K562 (cell line): Measurements from ENCODE around the gene ANAPC10. TPM values are rescaled to one million over a fixed set of nuclear protein-coding genes. Genes with fewer than 3 reads are reported as not detected.

Experiments
- ATAC-seq: fragments of 200-7000 bp; cut with Tn5 transposase; 3 replicates; pipeline ENCODE4 v1.9.1; 2020; ENCODE audit warnings: moderate library complexity
- BruUV-seq: library from RNA; stranded (reverse); fragments of 400-500 nt; replicated peaks from 2 replicates; lab custom pipeline; 2021; lab: Mats Ljungman, UMichigan
- CTCF ChIA-PET: fragments of 300-600 bp; formaldehyde crosslinking; extraction: SDS; loops from one replicate; lab custom pipeline; 2021; ENCODE audit warnings: low intra/inter-chr PET ratio; lab: Yijun Ruan, JAX
- POLR2A ChIA-PET: fragments of 300-600, 350-650 bp; sonication (Branson Sonifier 250); formaldehyde crosslinking; extraction: SDS; loops from one replicate; lab custom pipeline; 2021; ENCODE audit warnings: antibody characterized with exemption, inconsistent platforms; lab: Yijun Ruan, JAX
- DNase-seq, 4 experiments: peaks; one replicate each; pipeline versions ENCODE4 v3.0.0 to v3.0.0-alpha.2; 2011 to 2018; ENCODE audit warnings: low spot score in 3 of 4, mixed read lengths in 3 of 4; ENCODE audit errors: extremely low read depth in 1 of 4
- FAIRE-seq: peaks from 2 replicates; lab custom pipeline; 2011; peaks lifted over from hg19 to GRCh38; lab: Jason Lieb, UNC
- H2AFZ ChIP-seq: 2 replicates; pipeline ENCODE4 v1.6.0; 2011; ENCODE audit warnings: low read depth, low read length, control low read depth, inconsistent platforms
- H3K27ac ChIP-seq: fragments of 200-600 bp; 3 replicates; pipeline ENCODE4 v1.8.0; 2011; ENCODE audit warnings: low read depth, mild to moderate bottlenecking, control low read depth, inconsistent platforms, low read length, moderate library complexity, mixed read lengths; ENCODE audit errors: extremely low read depth
- H3K27me3 ChIP-seq, 2 experiments: fragments of 300-600 bp in 1 of 2; 2 replicates in 1 of 2; 3 replicates in 1 of 2; pipeline versions ENCODE4 v1.6.0 to v1.8.0; 2011; ENCODE audit warnings: inconsistent platforms in 2 of 2, low read length in 2 of 2, mild to moderate bottlenecking in 1 of 2, mixed read lengths in 1 of 2, moderate library complexity in 1 of 2; ENCODE audit not compliant: control insufficient read depth in 2 of 2, insufficient read depth in 2 of 2
- H3K36me3 ChIP-seq: fragments of 300-600 bp; 3 replicates; pipeline ENCODE4 v1.8.0; 2011; ENCODE audit warnings: mild to moderate bottlenecking, low read length, inconsistent platforms; ENCODE audit not compliant: control insufficient read depth, insufficient read depth
- H3K4me1 ChIP-seq, 2 experiments: fragments of 200-600 bp in 1 of 2; replicated peaks in 1 of 2; 2 replicates in 1 of 2; 3 replicates in 1 of 2; pipeline versions ENCODE4 v1.5.1 to v1.8.0; 2011; ENCODE audit warnings: inconsistent platforms in 2 of 2, low read length in 2 of 2, mild to moderate bottlenecking in 1 of 2, mixed read lengths in 1 of 2, moderate library complexity in 1 of 2; ENCODE audit not compliant: control insufficient read depth in 2 of 2, insufficient read depth in 2 of 2
- H3K4me2 ChIP-seq: 2 replicates; pipeline ENCODE4 v1.6.1; 2011; ENCODE audit warnings: low read length, control low read depth, inconsistent platforms, mixed read lengths; ENCODE audit not compliant: insufficient read depth
- H3K4me3 ChIP-seq: fragments of 200-600 bp; sonication (generic), shearing (Covaris generic); 2 replicates; pipeline ENCODE4 v1.5.1; 2016; ENCODE audit warnings: control low read depth, inconsistent platforms
- H3K79me2 ChIP-seq: fragments of 200-600 bp; 3 replicates; pipeline ENCODE4 v1.8.0; 2011; ENCODE audit warnings: low read length, inconsistent platforms; ENCODE audit not compliant: control insufficient read depth, insufficient read depth
- H3K9ac ChIP-seq, 2 experiments: 2 replicates each; pipeline versions ENCODE4 v1.6.0 to v1.6.1; 2011; ENCODE audit warnings: low read depth in 2 of 2, low read length in 2 of 2, control low read depth in 1 of 2, inconsistent platforms in 1 of 2, mild to moderate bottlenecking in 1 of 2, mixed read lengths in 1 of 2; ENCODE audit not compliant: insufficient read depth in 1 of 2
- H3K9me1 ChIP-seq: one replicate; pipeline ENCODE4 v1.6.0; 2011; ENCODE audit warnings: inconsistent platforms, mild to moderate bottlenecking, low read length, moderate library complexity; ENCODE audit not compliant: control insufficient read depth, insufficient read depth
- H3K9me3 ChIP-seq: replicated peaks from 2 replicates; pipeline ENCODE4 v1.5.1; 2011; ENCODE audit warnings: low read depth, low read length, inconsistent platforms; ENCODE audit not compliant: control insufficient read depth, insufficient read depth
- H4K20me1 ChIP-seq: replicated peaks from 2 replicates; pipeline ENCODE4 v1.6.1; 2011; ENCODE audit warnings: low read length, inconsistent platforms, mixed read lengths; ENCODE audit not compliant: control insufficient read depth, insufficient read depth
- BRD9 ChIP-seq: fragments of 450-650 bp; IDR thresholded peaks from 2 replicates; pipeline ENCODE4 v1.6.1; 2018; ENCODE audit warnings: low read depth; ENCODE audit not compliant: partially characterized antibody
- ETV1 ChIP-seq: fragments of 450-650 bp; conservative IDR thresholded peaks from 2 replicates; pipeline ENCODE4 v1.6.1; 2016; ENCODE audit warnings: missing genetic modification characterization, control low read depth, low read depth, missing compliant biosample characterization
- FOXP4 ChIP-seq: sonication (generic); formaldehyde crosslinking; IDR thresholded peaks from 2 replicates; pipeline ENCODE4 v1.8.0; 2022; ENCODE audit warnings: mild to moderate bottlenecking, missing genetic modification reagents, borderline replicate concordance
- HMGXB4 ChIP-seq: sonication (generic); formaldehyde crosslinking; IDR thresholded peaks from 2 replicates; pipeline ENCODE4 v1.8.1; 2023; ENCODE audit warnings: mild to moderate bottlenecking, missing genetic modification reagents
- KLF1 ChIP-seq: fragments of 450-650 bp; IDR thresholded peaks from 2 replicates; pipeline ENCODE4 v1.6.1; 2016; ENCODE audit warnings: missing genetic modification characterization, missing compliant biosample characterization
- OTX1 ChIP-seq: fragments of 450-650 bp; formaldehyde crosslinking; IDR thresholded peaks from 2 replicates; pipeline ENCODE4 v1.4.0; 2022; ENCODE audit warnings: mild to moderate bottlenecking
- PKNOX1 ChIP-seq: fragments of 450-650 bp; IDR thresholded peaks from 2 replicates; pipeline ENCODE4 v1.6.1; 2016
- SIX5 ChIP-seq, 2 experiments: IDR thresholded peaks; 2 replicates each; pipeline ENCODE4 v1.6.1; 2011; ENCODE audit warnings: low read length in 2 of 2, borderline replicate concordance in 1 of 2, low read depth in 1 of 2, mild to moderate bottlenecking in 1 of 2, moderate library complexity in 1 of 2; ENCODE audit not compliant: insufficient read depth in 1 of 2
- WGBS: fragments of 100-300 bp; shearing (Covaris generic); methylation state at CpG from one replicate; pipeline ENCODE4 v1.1.6; 2016; ENCODE audit warnings: low coverage, mixed read lengths; ENCODE audit not compliant: insufficient coverage; ENCODE audit errors: missing lambda C conversion rate; 5-methylcytosine and 5-hydroxymethylcytosine counted together
- in situ Hi-C: fragments of 300-500 bp; cut with MboI; formaldehyde crosslinking; loops from 4 replicates; pipeline ENCODE4 v1.15.0; 2018; ENCODE audit warnings: inconsistent platforms, mixed read lengths
- intact Hi-C: fragments of 100-400 bp; cut with micrococcal nuclease; formaldehyde crosslinking; loops from 2 replicates; pipeline ENCODE4 v1.14.2; 2022
- polyA plus RNA-seq, 8 experiments: library from polyadenylated mRNA; depleted of rRNA in 4 of 8; stranded (reverse) in 5 of 8; unstranded in 3 of 8; fragments of >200 nt; fragmentation: Nextera tagmentation in 2 of 8; fragmentation: Illumina TruSeq in 1 of 8; extraction: Ambion mirVana in 2 of 8; extraction: Trizol in 1 of 8; gene quantifications; 2 replicates each; pipeline versions ENCODE4 v1.2.1 to v1.2.3, GENCODE V29; 2011 to 2014; ENCODE audit warnings: inconsistent platforms in 1 of 8, missing spikeins in 1 of 8
- total RNA-seq, 7 experiments: library from RNA; depleted of rRNA in 6 of 7; stranded (reverse); fragments of >200 nt in 6 of 7; fragmentation: Illumina TruSeq in 2 of 7; extraction: Trizol in 2 of 7; gene quantifications; 2 replicates each; pipeline versions ENCODE4 v1.2.1 to v1.2.3, GENCODE V29; 2011 to 2021; ENCODE audit warnings: low replicate concordance in 1 of 7

The ANAPC10 gene
- total and polyA plus RNA-seq, 9 of the 15 experiments (the other 6 are each of a cell fraction or from before 2014, with no cell fraction given), result 31.0 to 96.2 (median 60.3) TPM

- Histone ChIP-seq H3K27me3 (no peaks in the 10 kb centered on the region), H3K9me1 (no peaks in the 10 kb centered on the region), H3K79me2 (no peaks in the 10 kb centered on the region; the same call in 2 of the 3 replicates), H3K9ac (no peak overlapping the region), H3K27ac (no peak overlapping the region), H2AFZ (no peak overlapping the region), H3K4me2 (no peak overlapping the region), H3K9me3 (no peaks in the 10 kb centered on the region), H3K36me3 (no peaks in the 10 kb centered on the region), H3K4me3 (no peak overlapping the region), H4K20me1 (no peaks in the 10 kb centered on the region), H3K4me1 (no peaks in the 10 kb centered on the region)
- 88% methylated on average over 2 of the region's 2 CpGs for WGBS
- ATAC-seq (no peak), FAIRE-seq (no peak), DNase-seq (no peak)
- TF ChIP-seq HMGXB4 (CRISPR knock-in tag), result no peak
- no peak for TF ChIP-seq ETV1 (tag)
- no peak for TF ChIP-seq PKNOX1
- TF ChIP-seq SIX5 (IDR thresholded peaks at IDR 0.05; ENCODE audit: borderline replicate concordance in 1 of 2, insufficient read depth in 1 of 2, low read depth in 1 of 2, low read length in 2 of 2), result no peak
- no peak for TF ChIP-seq BRD9
- no peak for TF ChIP-seq KLF1 (tag)
- TF ChIP-seq OTX1 (CRISPR knock-in tag), result no peak
- no peak for TF ChIP-seq FOXP4 (CRISPR knock-in tag)
- CTCF ChIA-PET, result no interaction called here
- intact Hi-C loops, result no loop called here
- POLR2A ChIA-PET, result no interaction called here
- in situ Hi-C loops, result no loop called here
- no TSS peak for BruUV-seq
Measured at GRCh38 chr4:145003675-145004074, 94.3 kb downstream of the ANAPC10 start.
